Epithelial cell of esophagus (primary cell): ENCODE data around the gene AKAP6.

ENCODE experiments used
- DNase-seq: peaks from one replicate; pipeline ENCODE4 v3.0.0; 2010; ENCODE audit warnings: low read depth
- H3K4me3 ChIP-seq: 2 replicates; pipeline ENCODE4 v1.5.1; 2011; ENCODE audit warnings: mild to moderate bottlenecking, low read length, control low read depth
- CTCF ChIP-seq: IDR thresholded peaks from 2 replicates; pipeline ENCODE4 v1.5.1; 2011; ENCODE audit warnings: low read depth, mild to moderate bottlenecking, low read length, control low read depth, inconsistent platforms; ENCODE audit not compliant: insufficient read depth; ENCODE audit errors: missing control alignments

Gene AKAP6

GRCh38 chr14:32403688-32404087, 74.6 kb downstream of the AKAP6 start:
- no peak overlapping the region for H3K4me3 ChIP-seq
- no peak for DNase-seq
- no peak for TF ChIP-seq CTCF

GRCh38 chr14:32404784-32405573, 75.9 kb downstream of the AKAP6 start:
- TF ChIP-seq CTCF = no peak
- no peak overlapping the region for H3K4me3 ChIP-seq
- DNase-seq = no peak

GRCh38 chr14:32405856-32406255, 76.8 kb downstream of the AKAP6 start:
- H3K4me3 ChIP-seq = no peak overlapping the region
- TF ChIP-seq CTCF = peak; percentile 27
- DNase-seq = no peak

GRCh38 chr14:32407130-32407529, 78.0 kb downstream of the AKAP6 start:
- H3K4me3 ChIP-seq = no peak overlapping the region
- no peak for TF ChIP-seq CTCF
- DNase-seq = no peak

- DNase-seq = no peak
- no peak overlapping the region for H3K4me3 ChIP-seq
- TF ChIP-seq CTCF = no peak
Observed at GRCh38 chr14:32408018-32408417, 78.9 kb downstream of the AKAP6 start.

- no peak for TF ChIP-seq CTCF
- no peak overlapping the region for H3K4me3 ChIP-seq
- no peak for DNase-seq
Observed at GRCh38 chr14:32412103-32412502, 83.0 kb downstream of the AKAP6 start.

- no peak overlapping the region for H3K4me3 ChIP-seq
- no peak for TF ChIP-seq CTCF
Observed at GRCh38 chr14:32412532-32412931, 83.4 kb downstream of the AKAP6 start.

More at GRCh38 chr14:32412532-32412931, 83.4 kb downstream of the AKAP6 start:
- no peak for DNase-seq
